HG02970 (cell line): ENCODE results near the gene TUBGCP6.
"Not testable (repeated sequence)": the region's sequence is repeated elsewhere in the genome, so short reads cannot be mapped to it uniquely, and the experiment has no call there.

Source experiments
- ATAC-seq: cut with Tn5 transposase; IDR thresholded peaks from one replicate; pipeline ENCODE4 v1.9.1; 2021; ENCODE audit warnings: mild to moderate bottlenecking, moderate library complexity, moderate number of reproducible peaks; ENCODE audit not compliant: unreplicated experiment, low FRiP score

Gene TUBGCP6

DNA sequence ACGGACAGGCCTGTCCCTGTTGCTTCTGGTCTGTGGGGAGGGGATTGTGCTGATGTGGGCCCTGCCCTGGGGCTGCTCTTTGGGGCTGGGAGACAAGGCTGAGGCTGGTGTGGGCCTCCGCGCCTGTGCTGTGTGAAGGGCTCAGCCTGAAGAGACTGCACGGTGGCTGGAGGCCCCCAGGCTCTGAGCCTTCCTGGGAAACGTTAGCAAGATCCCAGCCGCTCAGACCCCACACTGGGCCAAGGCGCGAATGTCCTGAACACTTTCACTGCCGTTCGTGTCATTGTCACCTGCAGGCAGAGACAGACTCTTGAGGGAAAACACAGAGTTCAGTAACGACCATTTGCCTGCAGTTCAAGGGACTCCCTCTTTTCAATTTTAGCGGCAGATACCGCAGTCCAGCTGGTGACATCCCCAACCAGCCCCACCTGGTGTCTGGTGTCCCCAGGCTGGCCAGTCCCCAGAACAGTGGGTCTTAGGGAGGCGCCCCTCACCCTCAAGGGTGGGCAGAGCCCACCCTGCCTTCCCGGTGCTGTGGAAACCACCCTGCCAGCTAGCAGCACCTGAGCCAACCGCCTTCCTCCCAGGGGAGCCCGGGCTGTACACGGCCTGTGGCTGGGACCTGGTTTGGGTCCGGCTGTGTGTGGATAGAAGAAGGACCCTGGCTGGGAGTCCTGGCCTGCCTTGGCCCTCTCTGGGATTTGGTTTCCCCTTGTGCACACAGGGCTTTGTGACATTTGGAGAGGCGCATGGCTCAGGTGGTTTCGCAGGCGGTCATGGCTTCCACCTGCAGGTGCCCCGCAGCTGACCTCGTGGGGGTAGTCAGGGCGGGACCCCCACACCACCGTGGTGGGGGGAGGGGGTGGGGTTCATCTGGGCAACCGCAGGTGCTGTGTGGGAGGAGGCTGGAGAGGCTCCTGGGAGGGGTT, 68.6 kb downstream of the TUBGCP6 start:
- ATAC-seq, result no peak

DNA sequence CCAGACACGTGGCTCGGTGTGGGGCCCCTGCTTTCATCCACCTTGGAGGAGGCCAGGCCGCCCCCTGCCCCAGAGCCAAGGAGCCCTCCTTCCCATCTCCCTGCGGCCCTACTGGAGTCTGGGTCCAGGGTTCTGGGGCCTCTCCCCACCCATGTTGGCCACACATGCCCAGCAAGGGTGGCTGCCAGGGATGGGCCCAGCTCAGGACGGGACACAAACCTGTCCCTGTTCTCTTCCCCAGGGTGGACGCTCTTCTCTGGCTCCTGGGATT, 69.7 kb downstream of the TUBGCP6 start:
- no peak for ATAC-seq

GRCh38 chr22:50174382-50175190, 70.2 kb downstream of the TUBGCP6 start:
- no peak for ATAC-seq

GRCh38 chr22:50173983-50174355, 70.9 kb downstream of the TUBGCP6 start:
- ATAC-seq, result no peak

DNA sequence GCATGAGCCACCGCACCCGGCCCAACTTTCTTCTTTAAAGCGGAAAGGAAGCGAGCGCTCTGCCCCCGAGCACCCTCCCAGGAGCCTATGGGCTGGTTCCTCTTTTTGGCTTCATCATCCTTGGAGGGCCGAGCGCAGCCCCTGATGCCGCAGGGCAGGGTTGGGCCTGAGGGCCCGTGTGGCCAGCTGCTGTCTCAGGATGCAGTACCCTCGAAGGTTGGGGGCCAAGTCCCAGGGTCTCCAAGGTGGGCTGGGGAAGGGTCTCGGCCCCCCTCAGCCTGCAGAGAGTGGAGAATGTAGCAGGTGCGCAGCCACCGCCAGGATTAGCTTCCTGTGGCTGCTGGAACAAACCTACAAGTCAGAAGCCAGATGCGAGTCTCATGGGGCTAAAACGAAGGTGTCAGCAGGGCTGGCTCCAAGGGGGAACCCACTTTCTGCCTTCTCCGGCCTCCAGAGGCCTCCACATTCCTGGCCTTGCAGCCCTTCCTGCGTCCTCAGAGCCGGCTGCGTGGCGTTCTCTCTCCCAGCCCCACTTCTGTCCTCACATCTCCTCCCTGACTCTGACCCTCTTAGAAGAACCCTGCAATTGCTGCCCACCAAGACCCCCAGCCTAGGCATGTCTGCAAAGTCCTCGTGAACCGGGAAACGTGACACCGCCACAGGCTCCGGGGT, 71.4 kb downstream of the TUBGCP6 start:
- no peak for ATAC-seq

- ATAC-seq, result no peak
These were observed 72.8 kb downstream of the TUBGCP6 start for GRCh38 chr22:50171965-50172421.

DNA sequence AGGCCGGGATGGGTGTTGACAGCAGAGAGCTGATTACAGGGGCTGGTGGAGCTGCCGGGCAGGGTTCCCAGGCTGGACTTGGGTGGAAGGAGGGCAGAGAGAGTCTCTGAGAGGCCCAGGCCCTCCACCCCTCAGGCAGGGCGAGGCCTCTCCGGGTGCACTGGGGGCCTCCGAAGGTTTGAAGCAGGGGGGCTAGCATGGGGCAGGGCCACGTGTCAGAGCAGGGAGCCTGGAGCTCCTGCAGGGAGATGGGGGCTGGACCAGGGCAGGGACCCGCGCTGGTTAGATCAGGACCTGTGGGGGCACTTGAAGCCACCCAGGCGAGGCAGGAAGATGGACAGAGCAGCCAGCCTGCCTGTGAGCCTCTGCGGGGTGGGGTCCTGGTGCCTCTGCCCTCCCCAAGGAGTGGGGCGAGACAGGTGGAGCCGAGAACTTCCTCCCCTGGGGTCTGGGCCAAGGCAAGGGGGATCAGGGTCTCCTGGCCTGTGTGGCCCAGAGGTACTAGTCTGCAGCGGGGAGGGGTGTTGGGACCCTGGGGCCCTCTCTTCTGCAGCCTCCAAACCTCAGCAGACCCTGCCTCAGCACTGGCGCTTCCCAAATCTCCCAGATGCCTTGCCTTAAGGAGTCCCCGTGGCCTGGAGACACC, 73.4 kb downstream of the TUBGCP6 start:
- no peak for ATAC-seq

DNA sequence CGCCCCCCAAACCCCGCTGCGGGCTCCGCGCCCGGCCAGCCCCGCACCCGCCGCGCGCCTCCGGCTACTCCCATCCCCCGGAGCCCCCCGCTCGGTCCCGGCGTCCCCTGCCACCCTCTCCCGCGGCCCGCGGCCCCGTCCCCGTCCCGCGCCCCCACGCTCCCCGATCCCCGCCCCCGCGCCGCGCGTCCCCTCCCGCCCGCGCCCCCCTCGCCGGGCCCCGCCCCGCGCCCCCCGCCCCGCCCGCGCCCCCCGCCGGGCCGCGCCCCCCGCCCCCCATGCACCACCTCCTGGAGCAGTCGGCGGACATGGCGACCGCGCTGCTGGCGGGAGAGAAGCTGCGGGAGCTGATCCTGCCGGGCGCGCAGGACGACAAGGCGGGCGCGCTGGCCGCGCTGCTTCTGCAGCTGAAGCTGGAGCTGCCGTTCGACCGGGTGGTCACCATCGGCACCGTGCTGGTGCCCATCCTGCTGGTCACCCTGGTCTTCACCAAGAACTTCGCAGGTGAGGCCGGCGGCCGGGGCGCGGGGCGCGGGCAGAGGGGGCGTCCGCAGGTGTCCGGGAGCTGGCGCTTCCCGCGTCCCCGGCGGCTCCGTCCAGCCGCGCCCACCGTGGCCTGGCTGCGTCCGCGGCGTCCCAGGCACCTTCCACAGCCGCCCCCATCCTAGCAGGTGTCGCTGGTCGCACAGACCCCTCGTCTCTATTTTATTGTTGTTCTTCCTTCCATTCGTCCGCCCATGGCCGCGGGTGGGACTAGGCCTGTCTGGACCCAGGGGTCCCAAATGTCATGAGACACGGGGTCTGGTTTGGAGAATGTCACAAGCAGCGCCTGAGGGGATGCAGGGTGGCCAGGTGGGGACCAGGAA, 74.1 kb downstream of the TUBGCP6 start, which contains the start of gene PANX2:
Gene PANX2, plus strand, starts transcription at position 279 of the 866 bp plus-strand sequence. Its CDS starts 0 bp downstream, at position 279.
- ATAC-seq, result no peak

- no peak for ATAC-seq
These were observed 75.0 kb downstream of the TUBGCP6 start for GRCh38 chr22:50169774-50170341.

DNA sequence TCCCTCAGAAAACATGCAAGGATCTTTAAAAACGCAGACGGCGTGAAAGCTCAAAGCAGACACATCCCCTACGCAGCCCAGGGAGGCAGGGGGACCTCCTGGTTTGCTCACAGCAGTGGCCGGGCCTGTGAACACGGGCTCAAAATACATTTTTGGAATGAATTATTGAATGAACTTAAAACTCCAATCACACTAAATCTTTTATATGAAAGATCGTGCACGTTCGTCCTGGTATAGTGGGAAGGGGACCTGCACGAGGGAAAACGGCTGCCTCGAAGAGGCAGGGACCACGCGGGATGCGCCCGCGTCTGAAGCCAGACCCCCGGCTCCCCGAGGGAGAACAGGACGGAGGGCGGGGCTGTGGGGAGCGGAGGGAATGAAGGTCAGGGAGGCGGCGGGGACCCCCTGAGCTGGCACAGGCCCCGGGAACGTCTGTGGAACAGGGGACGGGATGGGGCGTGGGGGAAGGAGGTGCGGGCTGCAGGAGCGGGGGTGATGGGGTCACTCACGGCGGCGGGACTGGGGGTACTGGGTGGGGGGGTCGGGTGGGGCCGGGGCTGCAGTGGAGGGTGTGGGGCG, 75.6 kb downstream of the TUBGCP6 start:
- ATAC-seq, result no peak

DNA sequence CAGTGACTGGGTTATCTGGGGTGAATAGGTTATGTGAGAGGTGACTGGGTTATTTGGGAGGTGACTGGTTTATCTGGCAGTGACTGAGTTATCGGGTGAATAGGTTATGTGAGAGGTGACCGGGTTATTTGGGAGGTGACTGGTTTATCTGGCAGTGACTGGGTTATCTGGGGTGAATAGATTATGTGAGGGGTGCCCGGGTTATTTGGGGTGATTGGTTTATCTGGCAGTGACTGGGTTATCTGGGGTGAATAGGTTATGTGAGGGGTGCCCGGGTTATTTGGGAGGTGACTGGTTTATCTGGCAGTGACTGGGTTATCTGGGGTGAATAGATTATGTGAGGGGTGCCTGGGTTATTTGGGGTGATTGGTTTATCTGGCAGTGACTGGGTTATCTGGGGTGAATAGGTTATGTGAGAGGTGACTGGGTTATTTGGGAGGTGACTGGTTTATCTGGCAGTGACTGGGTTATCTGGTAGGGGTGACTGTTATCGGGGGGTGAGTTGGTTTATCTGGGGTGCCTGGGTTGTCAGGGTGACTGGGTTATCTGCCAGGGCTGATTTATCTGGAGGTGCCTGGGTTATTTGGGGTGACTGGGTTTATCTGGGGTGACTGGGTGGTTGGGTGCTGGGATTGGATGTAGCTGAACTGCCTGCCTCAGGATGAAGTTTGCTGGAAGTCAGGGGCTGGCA, 76.2 kb downstream of the TUBGCP6 start:
- not testable (repeated sequence) for ATAC-seq

DNA sequence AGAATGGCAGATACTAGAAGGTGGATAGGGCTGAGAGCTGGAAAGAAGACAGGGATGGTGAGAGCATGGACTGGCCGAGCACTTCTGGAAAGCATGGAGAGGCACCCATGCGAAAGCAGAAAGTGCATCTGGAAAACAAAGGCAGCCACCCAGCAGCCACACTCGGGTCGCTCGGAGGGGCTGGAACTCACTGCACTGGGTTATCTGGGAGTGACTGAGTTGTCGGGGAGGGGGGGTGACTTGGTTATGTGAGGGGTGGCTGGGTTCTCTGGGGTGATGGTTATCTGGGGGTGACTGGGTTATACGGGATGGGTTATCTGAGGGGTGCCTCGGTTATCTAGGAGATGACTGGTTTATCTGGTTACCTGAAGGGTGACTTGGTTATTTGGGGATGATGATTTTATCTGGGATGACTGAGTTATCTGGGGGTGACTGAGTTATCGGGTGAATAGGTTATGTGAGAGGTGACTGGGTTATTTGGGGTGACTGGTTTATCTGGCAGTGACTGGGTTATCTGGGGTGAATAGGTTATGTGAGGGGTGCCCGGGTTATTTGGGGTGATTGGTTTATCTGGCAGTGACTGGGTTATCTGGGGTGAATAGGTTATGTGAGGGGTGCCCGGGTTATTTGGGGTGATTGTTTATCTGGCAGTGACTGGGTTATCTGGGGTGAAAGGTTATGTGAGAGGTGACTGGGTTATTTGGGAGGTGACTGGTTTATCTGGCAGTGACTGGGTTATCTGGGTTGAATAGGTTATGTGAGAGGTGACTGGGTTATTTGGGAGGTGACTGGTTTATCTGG, 76.9 kb downstream of the TUBGCP6 start:
- no peak for ATAC-seq
